Testis (tissue), 2 donors: ENCODE results near the gene TP73.

Source experiments
- POLR2A ChIP-seq: fragments of 450-650 bp; IDR thresholded peaks from one replicate; pipeline ENCODE4 v1.6.1; 2017; ENCODE audit warnings: antibody characterized with exemption, mild to moderate bottlenecking, moderate library complexity
- TF ChIP-seq, protein P1 (sequence below), 3 experiments: fragments of 450-650 bp in 2 of 3; fragments of 200-600 bp in 1 of 3; sonication (generic) in 1 of 3; IDR thresholded peaks; one replicate each; pipeline ENCODE4 v1.5.1; 2016 to 2019; ENCODE audit warnings: antibody characterized with exemption in 3 of 3, mild to moderate bottlenecking in 2 of 3, moderate library complexity in 1 of 3

DNA sequence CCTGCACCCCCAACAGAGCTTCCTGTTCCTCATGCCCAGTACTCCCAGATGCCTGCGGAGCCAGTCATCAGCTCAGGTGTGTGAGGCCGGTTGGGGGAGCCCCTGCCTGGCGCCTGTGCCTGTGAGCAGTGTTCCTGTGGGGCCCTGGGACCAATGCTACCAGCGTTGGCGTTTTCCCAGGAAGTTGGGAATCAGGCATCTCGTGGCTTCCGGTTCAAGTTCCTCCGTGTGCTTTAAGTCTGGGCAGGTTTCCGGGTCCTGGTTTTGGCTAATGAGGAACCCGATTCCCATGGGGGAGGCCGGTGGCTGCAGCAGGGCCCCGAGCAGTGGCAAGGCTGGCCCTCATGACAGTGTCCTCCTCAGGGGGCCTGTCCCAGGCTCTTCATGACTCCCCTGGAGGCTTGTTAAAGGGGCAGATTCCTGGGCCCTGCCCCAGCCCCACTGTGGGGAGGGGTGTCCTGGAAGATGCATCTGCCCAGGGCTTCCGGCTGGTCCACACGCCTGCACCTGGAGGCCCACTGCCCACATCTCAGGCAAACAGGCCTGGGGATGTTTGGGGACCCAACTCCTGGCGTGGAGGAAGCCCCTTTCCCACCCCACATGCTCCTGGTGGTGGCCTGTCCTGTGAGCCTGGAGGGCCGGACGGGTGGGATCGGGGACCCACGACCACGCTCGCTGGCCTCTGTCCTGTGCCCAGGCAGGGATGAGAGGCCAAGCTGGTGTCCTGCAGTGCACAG lies 26.2 kb downstream of the TP73 start:
- TF ChIP-seq, protein P1, sequence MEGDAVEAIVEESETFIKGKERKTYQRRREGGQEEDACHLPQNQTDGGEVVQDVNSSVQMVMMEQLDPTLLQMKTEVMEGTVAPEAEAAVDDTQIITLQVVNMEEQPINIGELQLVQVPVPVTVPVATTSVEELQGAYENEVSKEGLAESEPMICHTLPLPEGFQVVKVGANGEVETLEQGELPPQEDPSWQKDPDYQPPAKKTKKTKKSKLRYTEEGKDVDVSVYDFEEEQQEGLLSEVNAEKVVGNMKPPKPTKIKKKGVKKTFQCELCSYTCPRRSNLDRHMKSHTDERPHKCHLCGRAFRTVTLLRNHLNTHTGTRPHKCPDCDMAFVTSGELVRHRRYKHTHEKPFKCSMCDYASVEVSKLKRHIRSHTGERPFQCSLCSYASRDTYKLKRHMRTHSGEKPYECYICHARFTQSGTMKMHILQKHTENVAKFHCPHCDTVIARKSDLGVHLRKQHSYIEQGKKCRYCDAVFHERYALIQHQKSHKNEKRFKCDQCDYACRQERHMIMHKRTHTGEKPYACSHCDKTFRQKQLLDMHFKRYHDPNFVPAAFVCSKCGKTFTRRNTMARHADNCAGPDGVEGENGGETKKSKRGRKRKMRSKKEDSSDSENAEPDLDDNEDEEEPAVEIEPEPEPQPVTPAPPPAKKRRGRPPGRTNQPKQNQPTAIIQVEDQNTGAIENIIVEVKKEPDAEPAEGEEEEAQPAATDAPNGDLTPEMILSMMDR (IDR thresholded peaks at IDR 0.05): no peak
- TF ChIP-seq POLR2A: no peak
